ENCODE measurements around the gene SQSTM1.

DNA sequence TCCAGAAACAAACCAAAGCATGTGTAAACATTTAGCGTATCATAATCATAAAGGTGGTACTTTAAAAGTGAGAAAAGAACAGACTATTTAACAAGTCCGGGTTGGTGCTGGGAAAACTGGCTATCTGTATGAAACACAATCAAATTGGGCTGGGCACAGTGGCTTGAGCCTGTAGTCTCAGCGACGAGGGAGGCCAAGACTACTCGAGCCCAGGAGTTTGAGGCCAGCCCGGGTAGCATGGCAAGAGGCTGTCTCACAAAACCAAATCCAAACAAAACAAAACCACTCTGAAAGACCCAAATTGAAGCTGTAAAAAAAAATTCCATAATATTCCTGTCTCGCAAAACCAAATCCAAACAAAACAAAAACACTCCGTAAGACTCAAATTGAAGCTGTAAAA, 33.7 kb downstream of the SQSTM1 start:
- TF ChIP-seq ZNF24 (IDR thresholded peaks at IDR 0.05) (no peak), ZNF274 (IDR thresholded peaks at IDR 0.05; ENCODE audit: borderline replicate concordance, low read depth, low read length) (no peak), ZNF324 (CRISPR knock-in tag; IDR thresholded peaks at IDR 0.05) (no peak)

Data from K562 (cell line).